SK-N-SH (cell line): Measurements from ENCODE around the gene LRMDA. TPM values are rescaled to one million over a fixed set of nuclear protein-coding genes. Genes with fewer than 3 reads are reported as not detected.

Source experiments
- CTCF ChIA-PET: fragments of 300-600, 350-600 bp; formaldehyde crosslinking; extraction: SDS; loops from one replicate; lab custom pipeline; 2021; lab: Yijun Ruan, JAX
- POLR2A ChIA-PET: fragments of 350-600 bp; sonication (Branson Sonifier 250); formaldehyde crosslinking; extraction: SDS; loops from one replicate; lab custom pipeline; 2020; ENCODE audit warnings: antibody characterized with exemption, inconsistent platforms; lab: Yijun Ruan, JAX
- DNase-seq: peaks from one replicate; pipeline ENCODE4 v3.0.0; 2012
- H2AFZ ChIP-seq: fragments of 200-600 bp; sonication (generic); 2 replicates; pipeline ENCODE4 v1.8.1; 2016; ENCODE audit warnings: antibody characterized with exemption, mild to moderate bottlenecking, low read depth
- H3F3A ChIP-seq: fragments of 200-600 bp; sonication (generic); replicated peaks from 2 replicates; pipeline ENCODE3; 2016; ENCODE audit warnings: antibody characterized with exemption, mild to moderate bottlenecking; ENCODE audit not compliant: insufficient read depth
- H3K27ac ChIP-seq, 2 experiments: fragments of 200-500 bp in 1 of 2; fragments of 200-600 bp in 1 of 2; sonication (Bioruptor generic) in 1 of 2; sonication (generic), shearing (Covaris generic) in 1 of 2; 2 replicates each; pipeline versions ENCODE4 v1.5.1 to v1.6.1; 2014 to 2016; ENCODE audit warnings: low read depth in 2 of 2, inconsistent platforms in 1 of 2, low read length in 1 of 2, mild to moderate bottlenecking in 1 of 2, mixed read lengths in 1 of 2
- H3K27me3 ChIP-seq: fragments of 200-600 bp; sonication (generic), shearing (Covaris generic); 2 replicates; pipeline ENCODE4 v1.6.1; 2016; ENCODE audit warnings: mixed run types; ENCODE audit not compliant: insufficient read depth
- H3K36me3 ChIP-seq, 2 experiments: fragments of 200-500 bp in 1 of 2; fragments of 200-600 bp in 1 of 2; sonication (Bioruptor generic) in 1 of 2; sonication (generic) in 1 of 2; replicated peaks in 1 of 2; 2 replicates each; pipeline versions ENCODE3 to v1.5.1; 2014 to 2016; ENCODE audit warnings: low read length in 1 of 2, mild to moderate bottlenecking in 1 of 2; ENCODE audit not compliant: insufficient read depth in 2 of 2, control insufficient read depth in 1 of 2
- H3K4me1 ChIP-seq, 2 experiments: fragments of 200-500 bp in 1 of 2; fragments of 200-600 bp in 1 of 2; sonication (Bioruptor generic) in 1 of 2; sonication (generic), shearing (Covaris generic) in 1 of 2; 2 replicates each; pipeline versions ENCODE4 v1.5.1 to v1.6.1; 2014 to 2016; ENCODE audit warnings: low read depth in 1 of 2, low read length in 1 of 2, mixed run types in 1 of 2; ENCODE audit not compliant: insufficient read depth in 2 of 2, control insufficient read depth in 1 of 2
- H3K4me2 ChIP-seq: fragments of 200-600 bp; sonication (generic), shearing (Covaris generic); 2 replicates; pipeline ENCODE4 v1.6.1; 2017; ENCODE audit warnings: mixed run types
- H3K4me3 ChIP-seq, 2 experiments: fragments of 200-500 bp in 1 of 2; fragments of 200-600 bp in 1 of 2; sonication (Bioruptor generic) in 1 of 2; sonication (generic), shearing (Covaris generic) in 1 of 2; 2 replicates each; pipeline versions ENCODE4 v1.5.1 to v1.8.1; 2014 to 2016; ENCODE audit warnings: low read depth in 2 of 2, inconsistent platforms in 1 of 2, low read length in 1 of 2, mild to moderate bottlenecking in 1 of 2, mixed read lengths in 1 of 2, moderate library complexity in 1 of 2
- H3K79me2 ChIP-seq: fragments of 200-600 bp; sonication (generic); 2 replicates; pipeline ENCODE4 v1.8.1; 2017; ENCODE audit warnings: mild to moderate bottlenecking; ENCODE audit not compliant: insufficient read depth
- H3K9ac ChIP-seq: fragments of 200-600 bp; sonication (generic); 2 replicates; pipeline ENCODE4 v1.6.1; 2017; ENCODE audit warnings: mixed run types
- H3K9me2 ChIP-seq: fragments of 200-600 bp; sonication (generic); 2 replicates; pipeline ENCODE4 v1.6.1; 2017; ENCODE audit warnings: mixed run types
- H3K9me3 ChIP-seq: fragments of 200-600 bp; sonication (generic); 2 replicates; pipeline ENCODE4 v1.6.1; 2017; ENCODE audit warnings: mixed run types, mild to moderate bottlenecking, moderate library complexity
- H4K20me1 ChIP-seq: fragments of 200-600 bp; sonication (generic); 2 replicates; pipeline ENCODE4 v1.6.1; 2017; ENCODE audit warnings: mild to moderate bottlenecking, mixed run types; ENCODE audit not compliant: insufficient read depth
- CHD2 ChIP-seq: fragments of 150-350 bp; IDR thresholded peaks from 2 replicates; pipeline ENCODE4 v1.6.1; 2018; ENCODE audit warnings: low read length; ENCODE audit not compliant: partially characterized antibody
- EP300 ChIP-seq, 2 experiments: IDR thresholded peaks; 2 replicates each; pipeline versions ENCODE4 v1.4.0 to v1.6.1; 2012; ENCODE audit warnings: borderline replicate concordance in 1 of 2, low read depth in 1 of 2, low read length in 1 of 2
- EZH2phosphoT487 ChIP-seq: fragments of 200-600 bp; sonication (generic); IDR thresholded peaks from 2 replicates; pipeline ENCODE4 v1.6.1; 2017; ENCODE audit warnings: low read depth, mixed run types, mild to moderate bottlenecking, antibody characterized with exemption, moderate library complexity, borderline replicate concordance
- FOSL2 ChIP-seq: IDR thresholded peaks from 2 replicates; pipeline ENCODE4 v1.4.0; 2012; ENCODE audit warnings: low read depth, mild to moderate bottlenecking, moderate library complexity, borderline replicate concordance
- FOXJ3 ChIP-seq: sonication (generic); formaldehyde crosslinking; IDR thresholded peaks from 2 replicates; pipeline ENCODE4 v1.5.1; 2020; ENCODE audit warnings: mild to moderate bottlenecking, missing genetic modification reagents
- GABPA ChIP-seq: IDR thresholded peaks from 2 replicates; pipeline ENCODE4 v1.4.0; 2012; ENCODE audit warnings: low read depth, mild to moderate bottlenecking
- JUND ChIP-seq: IDR thresholded peaks from 2 replicates; pipeline ENCODE4 v1.4.0; 2012
- NFIC ChIP-seq: IDR thresholded peaks from 2 replicates; pipeline ENCODE4 v1.4.0; 2012; ENCODE audit warnings: borderline replicate concordance
- RFX5 ChIP-seq: IDR thresholded peaks from 2 replicates; pipeline ENCODE4 v1.6.1; 2012; ENCODE audit warnings: mild to moderate bottlenecking, improper control_type of control experiment, low read length
- RXRA ChIP-seq: IDR thresholded peaks from 2 replicates; pipeline ENCODE4 v1.4.0; 2012; ENCODE audit warnings: low read depth, mild to moderate bottlenecking, borderline replicate concordance
- SMC3 ChIP-seq: IDR thresholded peaks from 2 replicates; pipeline ENCODE4 v1.6.1; 2012; ENCODE audit warnings: low read depth, low read length, improper control_type of control experiment
- TAF1 ChIP-seq: IDR thresholded peaks from 2 replicates; pipeline ENCODE4 v1.6.1; 2012; ENCODE audit warnings: low read depth, mild to moderate bottlenecking, low read length, moderate library complexity, borderline replicate concordance
- TCF12 ChIP-seq: IDR thresholded peaks from 2 replicates; pipeline ENCODE4 v1.4.0; 2012
- TEAD4 ChIP-seq: IDR thresholded peaks from 2 replicates; pipeline ENCODE4 v1.4.0; 2012; ENCODE audit warnings: mild to moderate bottlenecking, borderline replicate concordance; ENCODE audit not compliant: insufficient read depth
- YY1 ChIP-seq: IDR thresholded peaks from 2 replicates; pipeline ENCODE4 v1.4.0; 2012; ENCODE audit warnings: low read depth, mild to moderate bottlenecking
- WGBS: methylation state at CpG from one replicate; pipeline ENCODE4 v1.1.6; 2017; ENCODE audit warnings: low lambda C conversion rate; 5-methylcytosine and 5-hydroxymethylcytosine counted together
- polyA plus RNA-seq, 3 experiments: library from polyadenylated mRNA; depleted of rRNA; stranded (reverse); fragments of >200 nt; gene quantifications; 2 replicates each; pipeline ENCODE4 v1.2.3, GENCODE V29; 2012
- TF ChIP-seq, protein P1 (sequence below): IDR thresholded peaks from 2 replicates; pipeline ENCODE4; 2012
- TF ChIP-seq, protein P2 (sequence below): IDR thresholded peaks from 2 replicates; pipeline ENCODE4 v1.4.0; 2012; ENCODE audit warnings: low read depth
- TF ChIP-seq, protein P3 (sequence below): IDR thresholded peaks from 2 replicates; pipeline ENCODE4 v1.4.0; 2012; ENCODE audit warnings: low read depth, borderline replicate concordance

The LRMDA gene
- polyA plus RNA-seq, 1 of the 3 experiments (the other 2 are of a cell fraction) = 0.95 TPM

DNA sequence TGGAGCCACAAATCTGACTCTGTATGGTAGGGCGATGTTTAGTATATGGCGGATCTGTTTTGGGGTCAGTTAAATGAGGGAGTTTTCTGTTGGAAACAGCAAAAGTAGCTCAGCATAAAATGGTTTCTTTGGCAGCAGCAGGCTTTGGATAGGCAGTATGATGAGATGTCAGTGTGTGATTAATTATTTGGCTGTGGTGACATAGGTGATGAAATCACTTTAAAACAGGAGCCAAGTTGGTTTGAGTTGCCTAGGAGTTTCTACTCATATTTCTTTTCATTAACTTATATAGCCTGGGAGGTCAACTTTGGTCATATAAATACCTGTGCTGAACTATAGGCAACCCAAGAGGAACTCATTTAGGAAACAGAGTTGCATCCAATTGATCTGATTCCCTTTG, 291.2 kb downstream of the LRMDA start:
- H3K27ac ChIP-seq = no peak overlapping the region
- H4K20me1 ChIP-seq = no peaks in the 10 kb centered on the region
- no peaks in the 10 kb centered on the region for H3K79me2 ChIP-seq
- no peak for DNase-seq
- no peak overlapping the region for H3K4me3 ChIP-seq
- ChIA-PET CTCF (no interaction called here), POLR2A (no interaction called here)
- no peaks in the 10 kb centered on the region for H3K36me3 ChIP-seq
- H3K9ac ChIP-seq = no peak overlapping the region
- H3F3A ChIP-seq = no peaks in the 10 kb centered on the region
- H3K4me2 ChIP-seq = no peak overlapping the region
- no peaks in the 10 kb centered on the region for H3K4me1 ChIP-seq
- H3K9me3 ChIP-seq = no peaks in the 10 kb centered on the region
- WGBS = 83% methylated on average over 2 of the region's 2 CpGs
- H2AFZ ChIP-seq = no peak overlapping the region
- H3K27me3 ChIP-seq = no peaks in the 10 kb centered on the region
- no peaks in the 10 kb centered on the region for H3K9me2 ChIP-seq
- no peak for TF ChIP-seq GABPA
- TF ChIP-seq TEAD4 = no peak
- TF ChIP-seq JUND = no peak
- no peak for TF ChIP-seq FOSL2
- TF ChIP-seq TCF12 = no peak

DNA sequence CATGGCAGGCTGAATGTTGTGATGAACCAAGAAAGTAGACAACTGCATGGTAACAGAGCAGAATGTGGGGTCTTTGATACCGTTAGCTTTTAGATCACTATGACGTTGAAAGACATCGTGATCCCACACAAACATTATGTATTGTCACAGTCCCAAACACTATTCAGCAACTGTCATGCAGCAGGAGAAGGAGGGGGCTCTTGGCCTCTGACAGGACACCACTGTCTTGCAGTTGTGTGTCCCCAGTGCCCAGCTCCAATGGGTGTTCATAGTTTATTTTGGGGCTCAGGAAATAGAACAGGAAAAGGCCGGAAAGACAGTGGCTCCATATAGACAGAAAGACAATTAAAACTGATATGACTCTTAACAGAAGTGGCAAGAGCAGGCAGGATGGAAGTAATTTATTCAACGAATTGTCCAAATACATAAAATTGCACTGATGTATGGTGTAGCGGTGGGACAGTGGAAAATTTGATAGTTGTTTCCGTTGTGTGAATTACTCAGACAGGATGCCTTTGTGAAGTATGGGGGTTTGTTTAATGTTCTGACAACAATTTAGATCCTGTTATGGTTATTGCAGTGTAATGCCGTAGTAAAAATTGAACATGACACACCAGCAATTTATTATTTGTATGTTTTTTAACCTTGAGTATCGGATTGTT, 292.0 kb downstream of the LRMDA start:
- 80% methylated on average over 9 of the region's 9 CpGs for WGBS
- ChIA-PET CTCF (no interaction called here), POLR2A (no interaction called here)
- no peak overlapping the region for H3K9ac ChIP-seq
- no peaks in the 10 kb centered on the region for H3K9me2 ChIP-seq
- H3K9me3 ChIP-seq = no peaks in the 10 kb centered on the region
- no peaks in the 10 kb centered on the region for H3K79me2 ChIP-seq
- DNase-seq = no peak
- H3K27ac ChIP-seq = no peak overlapping the region
- H2AFZ ChIP-seq = no peak overlapping the region
- no peak overlapping the region for H3K4me2 ChIP-seq
- H3K4me1 ChIP-seq = no peaks in the 10 kb centered on the region
- H3K4me3 ChIP-seq = no peak overlapping the region
- no peaks in the 10 kb centered on the region for H3F3A ChIP-seq
- no peaks in the 10 kb centered on the region for H3K36me3 ChIP-seq
- TF ChIP-seq YY1 (no peak), GABPA (no peak), EP300 (IDR thresholded peaks at IDR 0.05; ENCODE audit: borderline replicate concordance in 1 of 2, low read depth in 1 of 2, low read length in 1 of 2) (no peak), TEAD4 (no peak), FOXJ3 (no peak), RFX5 (no peak)
- TF ChIP-seq, protein P1, sequence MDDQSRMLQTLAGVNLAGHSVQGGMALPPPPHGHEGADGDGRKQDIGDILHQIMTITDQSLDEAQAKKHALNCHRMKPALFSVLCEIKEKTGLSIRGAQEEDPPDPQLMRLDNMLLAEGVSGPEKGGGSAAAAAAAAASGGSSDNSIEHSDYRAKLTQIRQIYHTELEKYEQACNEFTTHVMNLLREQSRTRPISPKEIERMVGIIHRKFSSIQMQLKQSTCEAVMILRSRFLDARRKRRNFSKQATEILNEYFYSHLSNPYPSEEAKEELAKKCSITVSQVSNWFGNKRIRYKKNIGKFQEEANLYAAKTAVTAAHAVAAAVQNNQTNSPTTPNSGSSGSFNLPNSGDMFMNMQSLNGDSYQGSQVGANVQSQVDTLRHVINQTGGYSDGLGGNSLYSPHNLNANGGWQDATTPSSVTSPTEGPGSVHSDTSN = no peak
- TF ChIP-seq, protein P2, sequence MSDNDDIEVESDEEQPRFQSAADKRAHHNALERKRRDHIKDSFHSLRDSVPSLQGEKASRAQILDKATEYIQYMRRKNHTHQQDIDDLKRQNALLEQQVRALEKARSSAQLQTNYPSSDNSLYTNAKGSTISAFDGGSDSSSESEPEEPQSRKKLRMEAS = no peak
- H4K20me1 ChIP-seq = no peaks in the 10 kb centered on the region
- H3K27me3 ChIP-seq = no peaks in the 10 kb centered on the region

DNA sequence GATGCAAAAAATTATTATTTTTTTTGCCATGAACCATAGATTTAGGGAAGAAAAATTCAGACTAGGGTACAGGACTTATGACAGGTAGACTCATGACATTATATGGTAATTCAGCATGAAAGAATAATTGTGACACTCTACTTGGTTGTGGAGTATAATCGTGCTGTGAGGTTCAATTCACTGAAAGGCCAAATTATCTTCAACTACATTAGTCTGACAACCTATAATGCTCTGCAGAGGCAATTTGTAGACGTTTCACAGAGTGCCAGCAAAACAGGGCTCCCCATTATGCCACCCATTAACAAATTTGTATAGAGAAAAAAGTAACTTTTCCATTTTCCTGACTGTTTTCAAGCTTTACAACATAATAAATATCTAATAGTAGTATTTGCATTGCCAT, 292.6 kb downstream of the LRMDA start:
- Histone ChIP-seq H3K4me1 (no peaks in the 10 kb centered on the region), H3K79me2 (no peaks in the 10 kb centered on the region), H3K9me3 (no peaks in the 10 kb centered on the region), H3K4me2 (no peak overlapping the region), H3K36me3 (no peaks in the 10 kb centered on the region), H3K9me2 (no peaks in the 10 kb centered on the region), H3K27ac (no peak overlapping the region), H3F3A (no peaks in the 10 kb centered on the region), H3K27me3 (no peaks in the 10 kb centered on the region), H2AFZ (no peak overlapping the region), H4K20me1 (no peaks in the 10 kb centered on the region), H3K9ac (no peak overlapping the region), H3K4me3 (no peak overlapping the region)
- 31% methylated on average over 2 of the region's 2 CpGs for WGBS
- ChIA-PET CTCF (no interaction called here), POLR2A (no interaction called here)
- no peak for DNase-seq
- TF ChIP-seq, protein P3, sequence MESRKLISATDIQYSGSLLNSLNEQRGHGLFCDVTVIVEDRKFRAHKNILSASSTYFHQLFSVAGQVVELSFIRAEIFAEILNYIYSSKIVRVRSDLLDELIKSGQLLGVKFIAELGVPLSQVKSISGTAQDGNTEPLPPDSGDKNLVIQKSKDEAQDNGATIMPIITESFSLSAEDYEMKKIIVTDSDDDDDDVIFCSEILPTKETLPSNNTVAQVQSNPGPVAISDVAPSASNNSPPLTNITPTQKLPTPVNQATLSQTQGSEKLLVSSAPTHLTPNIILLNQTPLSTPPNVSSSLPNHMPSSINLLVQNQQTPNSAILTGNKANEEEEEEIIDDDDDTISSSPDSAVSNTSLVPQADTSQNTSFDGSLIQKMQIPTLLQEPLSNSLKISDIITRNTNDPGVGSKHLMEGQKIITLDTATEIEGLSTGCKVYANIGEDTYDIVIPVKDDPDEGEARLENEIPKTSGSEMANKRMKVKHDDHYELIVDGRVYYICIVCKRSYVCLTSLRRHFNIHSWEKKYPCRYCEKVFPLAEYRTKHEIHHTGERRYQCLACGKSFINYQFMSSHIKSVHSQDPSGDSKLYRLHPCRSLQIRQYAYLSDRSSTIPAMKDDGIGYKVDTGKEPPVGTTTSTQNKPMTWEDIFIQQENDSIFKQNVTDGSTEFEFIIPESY = no peak
- TF ChIP-seq RFX5 (no peak), TEAD4 (no peak), FOXJ3 (no peak), NFIC (no peak), FOSL2 (no peak), TAF1 (no peak), SMC3 (no peak), EP300 (IDR thresholded peaks at IDR 0.05; ENCODE audit: borderline replicate concordance in 1 of 2, low read depth in 1 of 2, low read length in 1 of 2) (no peak), EZH2phosphoT487 (no peak), CHD2 (no peak), RXRA (no peak), JUND (no peak)
